Measurements from ENCODE around the gene TWIST1. TPM values are rescaled to one million over a fixed set of nuclear protein-coding genes. Genes with fewer than 3 reads are reported as not detected.

Gene TWIST1
- total RNA-seq, 1 experiment from 2014 or later, result not detected

DNA sequence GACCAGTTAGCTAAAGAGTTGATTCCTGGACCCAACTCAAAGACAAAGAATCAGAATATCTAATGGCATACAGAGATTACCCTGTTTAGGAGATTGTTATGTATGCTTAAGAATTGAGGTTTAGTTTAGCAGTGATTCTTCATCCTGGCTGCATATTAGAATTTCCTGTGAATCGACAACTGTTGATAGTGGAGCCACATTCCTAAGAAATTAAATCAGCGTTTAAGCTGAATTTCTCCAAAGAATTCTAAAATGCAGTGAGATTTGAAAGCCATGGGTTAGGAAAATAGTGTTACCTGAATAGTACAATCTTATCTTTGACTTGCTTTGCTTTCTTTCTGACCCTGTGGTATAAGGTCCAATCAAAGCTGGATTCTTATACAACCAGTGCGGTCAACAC lies 44.2 kb upstream of the TWIST1 start:
- Mint-ChIP-seq H3K27me3 (ENCODE audit: low read depth) (peaks cover 5% of the 10 kb centered on the region), H3K4me1 (no peaks in the 10 kb centered on the region), H3K27ac (no peak overlapping the region), H3K4me3 (no peak overlapping the region), H3K36me3 (ENCODE audit: insufficient read depth in 1 of 3, low read depth in 3 of 3) (no peaks in the 10 kb centered on the region), H3K9me3 (no peaks in the 10 kb centered on the region)
- Histone ChIP-seq H2BK5ac (ENCODE audit: insufficient read length, low read length) (no peak overlapping the region), H3K4me1 (ENCODE audit: insufficient read depth, low read length) (no peaks in the 10 kb centered on the region), H3K4me2 (ENCODE audit: insufficient read depth, insufficient read length, low read length) (no peak overlapping the region), H2BK12ac (ENCODE audit: insufficient read length, low read depth, low read length) (no peak overlapping the region), H3K23ac (ENCODE audit: insufficient read length, low read depth, low read length) (no peak overlapping the region), H3K79me2 (ENCODE audit: insufficient read depth, low read length) (no peaks in the 10 kb centered on the region), H3K27ac (ENCODE audit: insufficient read length, low read depth, low read length) (no peak overlapping the region), H3K56ac (ENCODE audit: insufficient read length, low read depth, low read length) (no peak overlapping the region), H3K9ac (ENCODE audit: extremely low read depth, insufficient read length, low read length) (no peak overlapping the region), H4K8ac (replicated peaks; ENCODE audit: insufficient read length, low read depth, low read length) (no peak overlapping the region), H4K5ac (ENCODE audit: insufficient read length, low read depth, low read length) (no peak overlapping the region), H4K20me1 (ENCODE audit: control insufficient read depth, insufficient read depth, insufficient read length) (no peaks in the 10 kb centered on the region), H2BK20ac (ENCODE audit: low read depth, low read length, poor library complexity, severe bottlenecking) (no peak overlapping the region), H3K14ac (ENCODE audit: insufficient read depth, low read length) (no peak overlapping the region), H3K4ac (ENCODE audit: low read depth, low read length) (no peak overlapping the region), H2BK120ac (ENCODE audit: low read depth, low read length, poor library complexity, severe bottlenecking) (no peak overlapping the region), H3K23me2 (ENCODE audit: insufficient read length, low read depth, low read length, poor library complexity, severe bottlenecking) (no peaks in the 10 kb centered on the region), H3T11ph (ENCODE audit: low read length) (no peak overlapping the region), H3K79me1 (ENCODE audit: insufficient read depth, low read depth, low read length, poor library complexity, severe bottlenecking) (no peaks in the 10 kb centered on the region), H3K9me3 (ENCODE audit: control insufficient read depth, low read depth, low read length) (no peaks in the 10 kb centered on the region), H2BK15ac (ENCODE audit: low read depth, low read length) (no peak overlapping the region), H4K91ac (ENCODE audit: insufficient read length, low read depth, low read length) (no peak overlapping the region), H3K27me3 (ENCODE audit: insufficient read depth, low read length) (no peaks in the 10 kb centered on the region), H2AK5ac (ENCODE audit: insufficient read length, low read length) (no peak overlapping the region), H3K18ac (ENCODE audit: insufficient read length, low read depth, low read length) (no peak overlapping the region), H2AFZ (ENCODE audit: low read length) (no peak overlapping the region)
- no peak for DNase-seq
- no CpG with 5 or more reads among the region's 3 CpGs for WGBS (ENCODE audit: extremely low coverage, insufficient read length, low lambda C conversion rate)
- TF ChIP-seq, protein P1, sequence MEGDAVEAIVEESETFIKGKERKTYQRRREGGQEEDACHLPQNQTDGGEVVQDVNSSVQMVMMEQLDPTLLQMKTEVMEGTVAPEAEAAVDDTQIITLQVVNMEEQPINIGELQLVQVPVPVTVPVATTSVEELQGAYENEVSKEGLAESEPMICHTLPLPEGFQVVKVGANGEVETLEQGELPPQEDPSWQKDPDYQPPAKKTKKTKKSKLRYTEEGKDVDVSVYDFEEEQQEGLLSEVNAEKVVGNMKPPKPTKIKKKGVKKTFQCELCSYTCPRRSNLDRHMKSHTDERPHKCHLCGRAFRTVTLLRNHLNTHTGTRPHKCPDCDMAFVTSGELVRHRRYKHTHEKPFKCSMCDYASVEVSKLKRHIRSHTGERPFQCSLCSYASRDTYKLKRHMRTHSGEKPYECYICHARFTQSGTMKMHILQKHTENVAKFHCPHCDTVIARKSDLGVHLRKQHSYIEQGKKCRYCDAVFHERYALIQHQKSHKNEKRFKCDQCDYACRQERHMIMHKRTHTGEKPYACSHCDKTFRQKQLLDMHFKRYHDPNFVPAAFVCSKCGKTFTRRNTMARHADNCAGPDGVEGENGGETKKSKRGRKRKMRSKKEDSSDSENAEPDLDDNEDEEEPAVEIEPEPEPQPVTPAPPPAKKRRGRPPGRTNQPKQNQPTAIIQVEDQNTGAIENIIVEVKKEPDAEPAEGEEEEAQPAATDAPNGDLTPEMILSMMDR (conservative IDR thresholded peaks at IDR 0.05), result no peak
